GM12878 (cell line): ENCODE measurements around the gene KLRD1. TPM values are rescaled to one million over a fixed set of nuclear protein-coding genes. Genes with fewer than 3 reads are reported as not detected.

Experiments
- ATAC-seq: fragments of 200-7000 bp; cut with Tn5 transposase; 3 replicates; pipeline ENCODE4 v1.9.1; 2020; ENCODE audit warnings: mild to moderate bottlenecking, moderate library complexity
- BruUV-seq: library from RNA; stranded (reverse); fragments of 400-500 nt; replicated peaks from 2 replicates; lab custom pipeline; 2021; lab: Mats Ljungman, UMichigan
- CTCF ChIA-PET: fragments of 300-600 bp; sonication (Branson Sonifier 250); formaldehyde crosslinking; extraction: SDS; loops from one replicate; lab custom pipeline; 2021; ENCODE audit warnings: inconsistent platforms; lab: Yijun Ruan, JAX
- POLR2A ChIA-PET: fragments of 350-600 bp; formaldehyde crosslinking; extraction: SDS; loops from one replicate; lab custom pipeline; 2021; ENCODE audit warnings: inconsistent platforms; lab: Charles Lee
- RAD21 ChIA-PET: fragments of 300-600 bp; sonication (Branson Sonifier 250); formaldehyde crosslinking; loops from one replicate; lab custom pipeline; 2023; ENCODE audit warnings: antibody characterized with exemption; ENCODE audit not compliant: unreplicated experiment; lab: Charles Lee
- SMC1A ChIA-PET: fragments of 300-600 bp; sonication (Branson Sonifier 250); formaldehyde crosslinking; loops from one replicate; lab custom pipeline; 2023; ENCODE audit not compliant: unreplicated experiment, uncharacterized antibody; lab: Charles Lee
- DNase-seq: peaks from one replicate; pipeline ENCODE4 v3.0.0-alpha.2; 2011; ENCODE audit warnings: low read depth, low spot score
- FAIRE-seq: peaks from 3 replicates; lab custom pipeline; 2011; peaks lifted over from hg19 to GRCh38; lab: Jason Lieb, UNC
- H2AFZ ChIP-seq: 2 replicates; pipeline ENCODE4 v1.6.0; 2011; ENCODE audit warnings: low read depth, low read length, control low read depth; ENCODE audit not compliant: control insufficient read depth
- H3K27ac ChIP-seq: 2 replicates; pipeline ENCODE4 v1.5.1; 2011; ENCODE audit warnings: control low read depth; ENCODE audit not compliant: control insufficient read depth, insufficient read depth
- H3K27me3 ChIP-seq, 2 experiments: replicated peaks in 1 of 2; 2 replicates each; pipeline versions ENCODE4 v1.6.0 to v1.6.1; 2011; ENCODE audit warnings: low read length in 1 of 2; ENCODE audit not compliant: control insufficient read depth in 2 of 2, insufficient read depth in 2 of 2
- H3K36me3 ChIP-seq, 2 experiments: 2 replicates each; pipeline ENCODE4 v1.5.1; 2011; ENCODE audit warnings: low read length in 1 of 2; ENCODE audit not compliant: control insufficient read depth in 2 of 2, insufficient read depth in 2 of 2
- H3K4me1 ChIP-seq: 2 replicates; pipeline ENCODE4 v1.6.1; 2011; ENCODE audit warnings: mild to moderate bottlenecking, low read length, moderate library complexity, mixed read lengths; ENCODE audit not compliant: control insufficient read depth, insufficient read depth
- H3K4me2 ChIP-seq: 2 replicates; pipeline ENCODE4 v1.6.0; 2011; ENCODE audit warnings: control low read depth; ENCODE audit not compliant: control insufficient read depth, insufficient read depth
- H3K4me3 ChIP-seq: fragments of 200-600 bp; sonication (generic); 2 replicates; pipeline ENCODE4 v1.5.1; 2016
- H3K79me2 ChIP-seq: 2 replicates; pipeline ENCODE4 v1.6.0; 2011; ENCODE audit warnings: low read length; ENCODE audit not compliant: control insufficient read depth, insufficient read depth
- H3K9ac ChIP-seq: 2 replicates; pipeline ENCODE4 v1.8.0; 2011; ENCODE audit warnings: low read length, control low read depth, mixed read lengths; ENCODE audit not compliant: control insufficient read depth, insufficient read depth
- H3K9me3 ChIP-seq: replicated peaks from 3 replicates; pipeline ENCODE4 v1.5.1; 2011; ENCODE audit warnings: mild to moderate bottlenecking, low read length; ENCODE audit not compliant: control insufficient read depth, insufficient read depth
- H4K20me1 ChIP-seq: 2 replicates; pipeline ENCODE4 v1.6.0; 2011; ENCODE audit not compliant: control insufficient read depth, insufficient read depth
- CREM ChIP-seq: IDR thresholded peaks from 2 replicates; pipeline ENCODE4 v1.6.1; 2014; ENCODE audit warnings: antibody characterized with exemption, low read depth
- GATAD2B ChIP-seq: fragments of 450-650 bp; conservative IDR thresholded peaks from 2 replicates; pipeline ENCODE4 v1.6.1; 2017; ENCODE audit warnings: low read depth, mild to moderate bottlenecking, moderate library complexity
- MEF2A ChIP-seq: IDR thresholded peaks from 2 replicates; pipeline ENCODE4 v1.6.1; 2011; ENCODE audit warnings: low read depth, mild to moderate bottlenecking, low read length, moderate library complexity; ENCODE audit not compliant: insufficient read depth
- NFIC ChIP-seq: IDR thresholded peaks from 2 replicates; pipeline ENCODE4 v1.6.1; 2012; ENCODE audit warnings: low read depth, mild to moderate bottlenecking, inconsistent platforms, low read length, moderate library complexity
- RAD21 ChIP-seq: IDR thresholded peaks from 2 replicates; pipeline ENCODE4 v1.6.1; 2011; ENCODE audit warnings: mild to moderate bottlenecking, low read depth, low read length, moderate library complexity; ENCODE audit not compliant: insufficient read depth
- TAF1 ChIP-seq: IDR thresholded peaks from 2 replicates; pipeline ENCODE4 v1.6.1; 2011; ENCODE audit warnings: mild to moderate bottlenecking, low read depth, low read length, borderline replicate concordance
- ZBTB11 ChIP-seq: fragments of 450-650 bp; formaldehyde crosslinking; IDR thresholded peaks from 2 replicates; pipeline ENCODE4 v1.5.0; 2022; ENCODE audit warnings: mild to moderate bottlenecking, missing genetic modification characterization
- WGBS: methylation state at CpG from one replicate; pipeline ENCODE4 v1.1.6; 2016; ENCODE audit warnings: low lambda C conversion rate; ENCODE audit not compliant: insufficient replicate concordance, insufficient coverage; ENCODE audit errors: missing lambda C conversion rate; 5-methylcytosine and 5-hydroxymethylcytosine counted together
- in situ Hi-C: fragments of 300-500 bp; cut with MboI; formaldehyde crosslinking; loops from 9 replicates; pipeline ENCODE4 v1.14.3; 2018; ENCODE audit warnings: mixed read lengths
- intact Hi-C: fragments of 100-400 bp; cut with micrococcal nuclease; formaldehyde crosslinking; loops from one replicate; pipeline ENCODE4 v1.14.2; 2022; ENCODE audit not compliant: unreplicated experiment
- polyA plus RNA-seq, 11 experiments: library from polyadenylated mRNA; depleted of rRNA in 4 of 11; unstranded in 6 of 11; stranded (reverse) in 5 of 11; fragments of >200 nt; fragmentation: Nextera tagmentation in 4 of 11; fragmentation: Illumina TruSeq in 1 of 11; extraction: Ambion mirVana in 4 of 11; extraction: Trizol in 1 of 11; gene quantifications; 1 replicate in 1 of 11; 2 replicates in 10 of 11; pipeline versions ENCODE4 v1.2.1 to v1.2.3, GENCODE V29; 2011 to 2016; ENCODE audit warnings: inconsistent platforms in 2 of 11, missing spikeins in 2 of 11, low read depth in 1 of 11
- total RNA-seq, 4 experiments: library from RNA; depleted of rRNA in 3 of 4; stranded (reverse); fragments of >200 nt in 3 of 4; fragmentation: Illumina TruSeq in 1 of 4; extraction: Trizol in 1 of 4; gene quantifications; 2 replicates each; pipeline versions ENCODE4 v1.2.1 to v1.2.3, GENCODE V29; 2013 to 2021
- TF ChIP-seq, protein P1 (sequence below): IDR thresholded peaks from 2 replicates; pipeline ENCODE4 v1.6.1; 2011; ENCODE audit warnings: low read depth, mild to moderate bottlenecking, low read length, moderate library complexity, borderline replicate concordance; ENCODE audit errors: extremely low read depth
- TF ChIP-seq, protein P2 (sequence below): IDR thresholded peaks from 2 replicates; pipeline ENCODE4 v1.6.1; 2012; ENCODE audit warnings: low read depth, low read length, improper control_type of control experiment
- TF ChIP-seq, protein P3 (sequence below): fragments of 450-650 bp; formaldehyde crosslinking; IDR thresholded peaks from 2 replicates; pipeline ENCODE4 v1.4.0; 2022; ENCODE audit warnings: mild to moderate bottlenecking, moderate library complexity

KLRD1 gene
- total and polyA plus RNA-seq, 10 of the 15 experiments (the other 5 are each of a cell fraction or from before 2014, with no cell fraction given), result under 0.01 to 0.50 (median 0.13) TPM; not detected in 4

DNA sequence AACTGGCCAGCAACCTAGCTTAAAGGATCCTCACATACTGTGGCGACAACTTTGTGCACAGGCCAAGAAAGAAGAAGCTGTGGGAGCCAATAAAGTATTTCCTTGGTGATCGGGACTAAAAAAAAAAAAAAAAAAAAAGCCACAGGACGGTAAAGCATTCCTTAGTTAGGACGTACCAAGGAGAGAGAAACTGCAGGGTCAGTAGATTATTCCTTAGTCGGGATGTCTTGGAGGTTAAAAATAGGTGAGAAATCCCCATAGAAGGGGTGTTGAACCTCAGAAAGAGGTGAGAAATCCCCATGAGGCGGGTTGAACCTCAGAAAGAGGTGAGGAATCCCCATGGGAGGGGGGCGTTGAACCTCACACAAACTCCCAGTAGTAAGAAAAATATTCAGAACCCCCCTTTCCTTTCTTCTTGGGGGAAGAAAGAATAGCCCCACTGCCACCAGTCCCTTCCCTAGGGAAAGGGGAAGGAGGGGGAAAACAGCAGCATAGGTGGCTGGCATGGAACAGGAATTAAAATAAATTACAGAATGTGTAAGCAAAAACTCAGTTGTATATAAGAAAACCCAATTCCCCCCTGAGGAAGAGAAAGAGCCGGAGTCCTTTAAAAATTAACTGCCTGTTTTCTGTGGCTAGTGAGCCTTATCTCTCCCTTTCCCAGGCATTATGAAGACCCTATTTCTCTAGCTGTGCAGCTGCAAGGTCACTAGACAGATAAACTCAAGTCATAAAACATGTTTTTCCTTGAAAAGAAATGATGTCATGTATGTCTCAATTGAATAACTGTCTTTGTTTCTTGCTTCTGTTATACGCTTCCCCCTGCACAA is 55.4 kb downstream of the KLRD1 start:
- H3K79me2 ChIP-seq, result no peaks in the 10 kb centered on the region
- no peak overlapping the region for H3K9ac ChIP-seq
- H4K20me1 ChIP-seq, result no peaks in the 10 kb centered on the region
- CTCF ChIA-PET, result interaction anchor here (0.6 to 1.2 kb wide), 2 partner anchors 199 to 1218 kb away, joined by 3 to 4 read pairs; no protein-coding TSS in a partner anchor
- SMC1A ChIA-PET, result interaction anchor here (4.7 to 6.5 kb wide), 3 partner anchors 29 to 197 kb away, joined by 41 to 67 read pairs (median 51); no protein-coding TSS in a partner anchor
- H3K27ac ChIP-seq, result peak overlapping the region; percentile 72
- peak overlapping the region; percentile 46 for H2AFZ ChIP-seq
- intact Hi-C loops (no loop called here), in situ Hi-C loops (no loop called here)
- BruUV-seq, result no TSS peak
- 22% methylated on average over 9 of the region's 9 CpGs for WGBS
- H3K27me3 ChIP-seq, result no peaks in the 10 kb centered on the region
- FAIRE-seq (no peak), DNase-seq (peak; percentile 35), ATAC-seq (peak; percentile 2; the same call in 2 of the 3 replicates)
- peaks cover 4% of the 10 kb centered on the region; the same call in 2 of the 3 replicates for H3K9me3 ChIP-seq
- no peak overlapping the region for H3K4me3 ChIP-seq
- RAD21 ChIA-PET, result interaction anchor here (0.7 to 6.0 kb wide), 5 partner anchors 23 to 178 kb away, joined by 3 to 75 read pairs (median 8); no protein-coding TSS in a partner anchor
- peaks cover 21% of the 10 kb centered on the region for H3K4me1 ChIP-seq
- H3K36me3 ChIP-seq, result no peaks in the 10 kb centered on the region
- POLR2A ChIA-PET, result interaction anchor here (0.6 to 4.1 kb wide), 4 partner anchors 29 to 1358 kb away, joined by 3 to 24 read pairs (median 5); no protein-coding TSS in a partner anchor
- peak overlapping the region; percentile 31 for H3K4me2 ChIP-seq
- TF ChIP-seq, protein P1, sequence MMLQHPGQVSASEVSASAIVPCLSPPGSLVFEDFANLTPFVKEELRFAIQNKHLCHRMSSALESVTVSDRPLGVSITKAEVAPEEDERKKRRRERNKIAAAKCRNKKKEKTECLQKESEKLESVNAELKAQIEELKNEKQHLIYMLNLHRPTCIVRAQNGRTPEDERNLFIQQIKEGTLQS, result no peak
- TF ChIP-seq, protein P2, sequence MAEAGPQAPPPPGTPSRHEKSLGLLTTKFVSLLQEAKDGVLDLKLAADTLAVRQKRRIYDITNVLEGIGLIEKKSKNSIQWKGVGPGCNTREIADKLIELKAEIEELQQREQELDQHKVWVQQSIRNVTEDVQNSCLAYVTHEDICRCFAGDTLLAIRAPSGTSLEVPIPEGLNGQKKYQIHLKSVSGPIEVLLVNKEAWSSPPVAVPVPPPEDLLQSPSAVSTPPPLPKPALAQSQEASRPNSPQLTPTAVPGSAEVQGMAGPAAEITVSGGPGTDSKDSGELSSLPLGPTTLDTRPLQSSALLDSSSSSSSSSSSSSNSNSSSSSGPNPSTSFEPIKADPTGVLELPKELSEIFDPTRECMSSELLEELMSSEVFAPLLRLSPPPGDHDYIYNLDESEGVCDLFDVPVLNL, result no peak
- TF ChIP-seq NFIC (peak; percentile 75), TAF1 (no peak), MEF2A (no peak), CREM (peak; percentile 44; the same call in 1 of the 2 replicates), RAD21 (no peak), ZBTB11 (no peak), GATAD2B (peak; percentile 39; the same call in 1 of the 2 replicates)
- TF ChIP-seq, protein P3, sequence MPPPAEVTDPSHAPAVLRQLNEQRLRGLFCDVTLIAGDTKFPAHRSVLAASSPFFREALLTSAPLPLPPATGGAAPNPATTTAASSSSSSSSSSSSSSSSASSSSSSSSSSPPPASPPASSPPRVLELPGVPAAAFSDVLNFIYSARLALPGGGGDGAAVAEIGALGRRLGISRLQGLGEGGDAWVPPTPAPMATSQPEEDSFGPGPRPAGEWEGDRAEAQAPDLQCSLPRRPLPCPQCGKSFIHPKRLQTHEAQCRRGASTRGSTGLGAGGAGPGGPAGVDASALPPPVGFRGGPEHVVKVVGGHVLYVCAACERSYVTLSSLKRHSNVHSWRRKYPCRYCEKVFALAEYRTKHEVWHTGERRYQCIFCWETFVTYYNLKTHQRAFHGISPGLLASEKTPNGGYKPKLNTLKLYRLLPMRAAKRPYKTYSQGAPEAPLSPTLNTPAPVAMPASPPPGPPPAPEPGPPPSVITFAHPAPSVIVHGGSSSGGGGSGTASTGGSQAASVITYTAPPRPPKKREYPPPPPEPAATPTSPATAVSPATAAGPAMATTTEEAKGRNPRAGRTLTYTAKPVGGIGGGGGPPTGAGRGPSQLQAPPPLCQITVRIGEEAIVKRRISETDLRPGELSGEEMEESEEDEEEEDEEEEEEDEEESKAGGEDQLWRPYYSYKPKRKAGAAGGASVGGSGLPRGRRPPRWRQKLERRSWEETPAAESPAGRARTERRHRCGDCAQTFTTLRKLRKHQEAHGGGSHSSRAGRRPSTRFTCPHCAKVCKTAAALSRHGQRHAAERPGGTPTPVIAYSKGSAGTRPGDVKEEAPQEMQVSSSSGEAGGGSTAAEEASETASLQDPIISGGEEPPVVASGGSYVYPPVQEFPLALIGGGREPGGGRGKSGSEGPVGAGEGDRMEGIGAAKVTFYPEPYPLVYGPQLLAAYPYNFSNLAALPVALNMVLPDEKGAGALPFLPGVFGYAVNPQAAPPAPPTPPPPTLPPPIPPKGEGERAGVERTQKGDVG, result no peak
